Bladder microvascular endothelial cell (primary cell): ENCODE results near the gene RFC4. TPM values are rescaled to one million over a fixed set of nuclear protein-coding genes. Genes with fewer than 3 reads are reported as not detected.

Experiments
- total RNA-seq: library from RNA; depleted of rRNA; stranded (reverse); fragments of >200 nt; gene quantifications from 2 replicates; pipeline ENCODE4 v1.2.3, GENCODE V29; 2014

Gene RFC4, protein sequence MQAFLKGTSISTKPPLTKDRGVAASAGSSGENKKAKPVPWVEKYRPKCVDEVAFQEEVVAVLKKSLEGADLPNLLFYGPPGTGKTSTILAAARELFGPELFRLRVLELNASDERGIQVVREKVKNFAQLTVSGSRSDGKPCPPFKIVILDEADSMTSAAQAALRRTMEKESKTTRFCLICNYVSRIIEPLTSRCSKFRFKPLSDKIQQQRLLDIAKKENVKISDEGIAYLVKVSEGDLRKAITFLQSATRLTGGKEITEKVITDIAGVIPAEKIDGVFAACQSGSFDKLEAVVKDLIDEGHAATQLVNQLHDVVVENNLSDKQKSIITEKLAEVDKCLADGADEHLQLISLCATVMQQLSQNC
- total RNA-seq: 19.2 and 20.6 TPM in 2 replicates

DNA sequence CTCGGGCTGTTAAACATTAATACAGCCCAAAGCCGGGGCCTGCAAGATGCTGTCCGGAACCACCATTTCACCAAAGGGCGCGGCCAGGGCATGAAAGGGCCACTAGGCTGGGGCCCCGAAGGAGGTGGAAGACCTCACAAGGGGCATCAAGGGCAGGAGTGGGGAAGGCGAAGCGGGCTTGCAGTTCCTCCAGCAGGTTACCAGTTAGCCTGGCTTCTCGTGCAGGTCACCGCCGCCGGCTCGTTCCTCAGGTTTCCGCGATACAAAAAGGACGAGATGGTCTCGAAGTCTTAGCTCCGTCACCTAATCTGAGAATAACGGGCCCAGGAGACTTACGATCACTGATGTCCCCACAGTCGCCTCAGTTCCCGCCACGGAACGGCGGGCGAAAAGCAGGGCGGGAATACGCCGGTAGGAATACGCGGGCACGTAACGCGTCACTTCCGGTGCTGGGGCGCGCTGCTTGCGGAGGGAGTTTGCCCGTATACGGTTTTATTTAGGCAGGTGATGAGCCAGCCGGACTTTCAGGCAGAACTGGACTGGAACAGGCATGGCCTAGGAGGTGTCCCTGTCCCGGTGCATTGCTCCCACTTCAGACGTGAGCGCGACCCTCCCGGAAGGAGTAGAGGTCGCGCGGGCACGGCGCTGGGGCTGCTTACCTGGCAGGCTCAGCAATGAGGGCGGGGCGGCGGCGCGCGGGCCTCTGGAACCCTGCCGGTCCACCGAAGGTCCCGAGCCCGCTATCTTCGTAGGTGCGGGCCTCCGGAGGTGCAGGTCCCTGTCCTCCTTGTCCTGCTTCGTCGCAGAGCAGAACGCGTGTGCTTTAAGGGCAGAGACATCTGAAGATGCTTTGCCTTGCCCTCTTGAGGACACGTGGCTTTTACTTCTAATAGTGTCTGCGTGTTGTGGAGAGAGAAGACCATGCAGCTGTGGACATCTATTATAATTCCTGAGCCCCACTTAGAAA lies at the start of gene RFC4:
TSS of gene RFC4 (minus strand) at position 394 of the 967 bp plus-strand sequence. CDS start 1,769 bp downstream, outside the sequence.

DNA sequence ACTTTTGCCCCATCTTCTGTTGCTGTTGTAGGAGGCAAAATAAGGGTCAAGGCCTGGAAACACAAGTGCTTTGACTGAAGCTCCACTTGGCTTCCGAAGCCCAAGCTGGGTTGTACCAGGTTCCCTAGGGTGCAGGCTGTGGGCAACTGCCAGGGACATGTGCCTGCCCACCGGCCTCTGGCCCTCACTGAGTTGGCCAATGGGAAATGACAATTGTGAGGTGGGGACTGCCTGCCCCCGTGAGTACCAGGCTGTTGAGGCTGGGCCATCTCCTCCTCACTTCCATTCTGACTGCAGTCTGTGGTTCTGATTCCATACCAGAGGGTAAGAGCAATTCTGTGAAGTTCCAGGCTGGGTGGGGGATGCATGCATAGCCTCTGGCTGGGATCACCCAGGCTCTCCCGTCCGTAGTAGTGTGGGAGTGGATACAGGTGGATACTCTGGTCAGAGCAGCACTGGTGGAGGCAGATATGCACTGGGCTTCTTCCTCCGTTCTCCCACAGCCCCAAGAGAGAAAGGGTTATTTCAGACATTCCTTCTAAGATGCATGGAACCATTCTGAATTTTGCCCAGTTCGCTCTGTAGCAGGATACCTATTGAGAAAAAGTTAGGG lies 36.2 kb upstream of the RFC4 start, which contains the start of gene ADIPOQ:
TSS of gene ADIPOQ (plus strand) at position 285 of the 613 bp plus-strand sequence. CDS start 10,349 bp downstream, outside the sequence.

DNA sequence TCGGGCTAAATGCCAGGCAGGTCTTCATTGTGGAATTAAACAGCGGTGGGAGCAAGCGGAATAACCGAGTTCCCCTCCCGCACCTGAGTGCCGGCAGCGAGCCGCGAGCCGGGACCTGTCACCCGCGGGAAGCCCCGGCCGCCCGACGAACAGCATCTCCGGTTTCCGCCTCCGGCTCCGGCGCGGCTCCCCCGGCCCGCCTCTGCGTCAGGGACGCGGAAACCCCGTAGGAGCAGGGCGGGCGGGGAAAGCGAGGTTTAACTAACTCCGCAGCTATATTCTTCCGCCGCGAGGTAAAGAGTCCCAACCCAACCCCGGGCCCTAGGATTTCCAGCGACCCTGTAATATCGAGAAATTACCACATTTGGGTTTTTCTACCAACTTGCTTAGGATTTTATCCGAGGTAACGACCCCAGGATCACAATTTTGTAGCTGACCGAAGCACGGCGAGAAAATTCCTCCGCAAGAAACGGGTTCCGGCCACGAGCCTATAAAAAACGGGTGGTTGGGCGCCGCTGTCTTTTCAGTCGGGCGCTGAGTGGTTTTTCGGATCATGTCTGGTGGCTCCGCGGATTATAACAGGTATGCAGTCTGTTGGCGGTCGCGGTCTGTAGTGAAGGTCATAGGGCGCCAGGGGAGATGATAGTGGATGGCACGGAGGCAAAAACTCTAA lies 23.1 kb downstream of the RFC4 start, which contains the start of gene EIF4A2:
TSS of gene EIF4A2 (plus strand) at position 520 of the 673 bp plus-strand sequence. CDS start at position 554, 34 bp downstream.

Other genes starting within 250 kb of the RFC4 start
- gene TBCCD1, start 239.1 kb downstream of the RFC4 start, total RNA-seq: 14.4 and 19.6 TPM in 2 replicates
- 46.5 and 68.8 TPM in 2 replicates for gene DNAJB11, start 235.8 kb downstream of the RFC4 start, total RNA-seq
- gene AHSG, start 193.4 kb downstream of the RFC4 start, total RNA-seq: not detected in 2 replicates
- not detected in 2 replicates for gene FETUB, start 166.1 kb downstream of the RFC4 start, total RNA-seq
- not detected in 2 replicates for gene HRG, start 140.5 kb downstream of the RFC4 start, total RNA-seq
- not detected in 2 replicates for gene KNG1, start 89.1 kb downstream of the RFC4 start, total RNA-seq
- 344 and 803 TPM in 2 replicates for gene EIF4A2, start 22.9 kb downstream of the RFC4 start, total RNA-seq
- gene ADIPOQ, start 36.2 kb upstream of the RFC4 start, total RNA-seq: not detected in 2 replicates
- gene ST6GAL1, start 124.0 kb upstream of the RFC4 start, total RNA-seq: 40.3 and 84.1 TPM in 2 replicates